Esophagus mucosa (tissue), 1 donor: ENCODE data around the gene PPP3R1. TPM values are rescaled to one million over a fixed set of nuclear protein-coding genes. Genes with fewer than 3 reads are reported as not detected.
A peak's percentile ranks its signal among the peaks of the same experiment; 100 is the strongest.
"Not testable (repeated sequence)": the region's sequence is repeated elsewhere in the genome, so short reads cannot be mapped to it uniquely, and the experiment has no call there.

Source experiments
- ATAC-seq: fragments of 200-7000 bp; cut with Tn5 transposase; one replicate; pipeline ENCODE4 v1.9.1; 2020
- total RNA-seq: library from RNA; stranded (reverse); gene quantifications from one replicate; pipeline ENCODE4 v1.2.4, GENCODE V29; 2023
- donor health status: DM: yes; HTN: yes; CAD: no.

The PPP3R1 gene
- total RNA-seq, 1 donor from 2014 or later: 40.8 TPM

- peak; percentile 38 for ATAC-seq
These were observed 66.7 kb downstream of the PPP3R1 start for GRCh38 chr2:68185541-68186164.

GRCh38 chr2:68182902-68183301 lies 69.4 kb downstream of the PPP3R1 start:
- no peak for ATAC-seq

GRCh38 chr2:68178954-68179627 lies 73.2 kb downstream of the PPP3R1 start:
- ATAC-seq: no peak

GRCh38 chr2:68178432-68178831 lies 73.9 kb downstream of the PPP3R1 start:
- no peak for ATAC-seq

DNA sequence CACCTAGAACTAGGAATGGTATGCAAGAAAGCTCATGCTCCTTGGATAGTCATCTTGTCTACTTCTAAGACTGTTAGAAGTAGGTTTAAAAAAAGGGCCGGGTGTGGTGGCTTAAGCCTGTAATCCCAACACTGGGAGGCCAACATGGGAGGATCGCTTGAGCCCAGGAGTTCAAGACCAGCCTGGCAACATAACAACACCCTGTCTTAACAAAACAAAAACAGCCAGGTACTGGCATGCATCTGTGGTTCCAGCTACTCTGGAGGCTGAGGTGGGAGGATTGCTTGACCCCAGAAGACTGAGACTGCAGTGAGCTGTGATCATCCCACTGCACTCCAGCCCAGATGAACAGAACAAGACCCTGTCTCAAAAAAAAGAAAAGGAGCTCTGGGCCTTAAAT lies 74.8 kb downstream of the PPP3R1 start:
- no peak for ATAC-seq

- no peak for ATAC-seq
These were observed 75.7 kb downstream of the PPP3R1 start for GRCh38 chr2:68176657-68177056.

DNA sequence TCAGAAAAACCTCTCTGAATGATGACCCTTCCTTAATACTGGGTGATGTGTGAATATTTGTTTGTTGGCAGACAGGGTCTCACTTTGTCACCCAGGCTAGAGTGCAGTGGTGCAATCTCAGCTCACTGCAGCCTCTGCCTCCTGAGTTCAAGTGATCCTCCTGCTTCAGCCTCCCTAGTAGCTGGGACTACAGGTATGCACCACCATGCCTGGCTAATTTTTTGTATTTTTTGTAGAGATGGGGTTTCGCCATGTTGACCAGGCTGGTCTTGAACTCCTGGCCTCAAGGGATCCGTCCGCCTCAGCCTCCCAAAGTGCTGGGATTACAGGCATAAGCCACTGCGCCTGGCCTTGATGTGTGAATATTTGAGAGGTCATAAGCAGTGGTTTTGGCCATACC lies 77.1 kb downstream of the PPP3R1 start:
- ATAC-seq: not testable (repeated sequence)

- ATAC-seq: peak; percentile 79
These were observed 79.2 kb downstream of the PPP3R1 start for GRCh38 chr2:68172990-68173700.

GRCh38 chr2:68172521-68172920 lies 79.8 kb downstream of the PPP3R1 start:
- ATAC-seq: no peak

GRCh38 chr2:68171684-68172083 lies 80.6 kb downstream of the PPP3R1 start:
- ATAC-seq: no peak

DNA sequence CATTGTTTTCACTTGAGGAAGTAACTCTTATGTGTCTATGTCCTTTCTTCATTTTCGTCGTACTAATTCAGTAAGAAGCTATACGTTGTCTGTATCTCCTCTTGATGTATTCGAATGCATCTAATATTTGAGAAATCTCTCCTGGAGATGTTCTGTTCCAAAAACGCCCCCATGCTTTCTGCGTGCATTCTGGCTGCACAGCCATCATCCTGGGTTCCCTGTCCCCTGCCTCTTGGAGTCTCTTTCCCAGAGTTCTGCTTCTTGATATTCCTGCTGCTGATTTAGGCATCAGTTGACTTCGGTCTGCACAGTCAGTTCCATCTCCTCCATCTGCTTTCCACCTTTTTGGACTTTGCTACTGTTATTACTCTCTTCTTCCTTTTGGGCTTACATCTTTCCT lies 81.2 kb downstream of the PPP3R1 start:
- no peak for ATAC-seq

DNA sequence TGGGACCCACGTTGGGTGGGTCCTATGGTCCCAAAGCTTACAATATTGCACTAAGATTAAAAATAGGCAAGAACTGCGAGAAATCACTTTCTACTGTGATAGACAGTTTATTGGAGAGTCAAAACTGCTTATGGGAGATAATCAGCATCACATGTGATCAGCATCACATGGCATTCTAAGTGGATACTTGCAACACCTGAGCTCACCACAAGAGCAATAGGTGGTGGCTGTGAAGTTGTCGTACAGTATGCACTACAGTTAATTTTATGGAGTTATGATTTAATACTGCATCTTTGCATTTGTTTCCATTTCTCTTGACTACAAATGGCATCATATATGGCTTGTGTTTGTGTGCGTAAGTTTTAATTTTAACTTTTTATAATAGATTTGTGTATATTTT lies 83.0 kb downstream of the PPP3R1 start:
- ATAC-seq: no peak

DNA sequence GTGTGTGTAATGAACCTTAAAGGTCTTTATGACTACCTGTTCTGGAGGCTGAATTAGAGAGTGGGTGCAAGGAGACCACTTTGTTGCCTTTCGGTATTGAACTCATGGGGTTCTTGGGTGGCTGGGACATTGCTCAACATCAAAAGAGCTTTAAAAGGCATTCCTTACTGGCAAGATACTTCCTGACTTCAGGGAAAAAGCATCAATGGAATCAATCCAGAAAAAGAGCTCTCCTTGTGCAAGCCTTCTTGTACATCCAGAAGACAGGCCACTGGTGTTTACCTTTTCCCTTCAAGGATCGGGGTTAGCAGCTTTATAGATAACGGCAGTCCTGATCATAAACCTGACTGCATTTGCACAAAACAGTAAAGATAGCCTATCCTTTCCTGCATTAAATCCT lies 85.1 kb downstream of the PPP3R1 start:
- no peak for ATAC-seq

DNA sequence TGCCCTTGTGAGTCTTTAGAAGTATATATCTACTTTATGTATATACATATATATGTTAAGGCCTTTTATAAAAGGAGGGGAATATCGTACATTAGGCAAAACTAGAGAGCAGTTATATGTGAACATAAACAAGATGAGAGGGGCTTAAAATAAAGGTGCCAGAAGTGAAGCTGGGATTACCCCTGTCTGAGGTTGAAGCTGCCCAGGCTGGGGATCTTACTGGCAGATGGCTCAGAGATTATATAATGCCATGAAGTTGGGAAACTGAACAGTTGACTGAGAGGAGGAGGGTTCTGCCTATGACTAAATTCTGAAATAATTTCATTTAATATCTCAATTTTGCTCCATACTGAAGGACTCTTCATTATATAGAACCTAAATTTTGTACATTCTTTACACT lies 88.7 kb downstream of the PPP3R1 start:
- no peak for ATAC-seq

- ATAC-seq: no peak
These were observed 94.2 kb downstream of the PPP3R1 start for GRCh38 chr2:68158134-68158447.

DNA sequence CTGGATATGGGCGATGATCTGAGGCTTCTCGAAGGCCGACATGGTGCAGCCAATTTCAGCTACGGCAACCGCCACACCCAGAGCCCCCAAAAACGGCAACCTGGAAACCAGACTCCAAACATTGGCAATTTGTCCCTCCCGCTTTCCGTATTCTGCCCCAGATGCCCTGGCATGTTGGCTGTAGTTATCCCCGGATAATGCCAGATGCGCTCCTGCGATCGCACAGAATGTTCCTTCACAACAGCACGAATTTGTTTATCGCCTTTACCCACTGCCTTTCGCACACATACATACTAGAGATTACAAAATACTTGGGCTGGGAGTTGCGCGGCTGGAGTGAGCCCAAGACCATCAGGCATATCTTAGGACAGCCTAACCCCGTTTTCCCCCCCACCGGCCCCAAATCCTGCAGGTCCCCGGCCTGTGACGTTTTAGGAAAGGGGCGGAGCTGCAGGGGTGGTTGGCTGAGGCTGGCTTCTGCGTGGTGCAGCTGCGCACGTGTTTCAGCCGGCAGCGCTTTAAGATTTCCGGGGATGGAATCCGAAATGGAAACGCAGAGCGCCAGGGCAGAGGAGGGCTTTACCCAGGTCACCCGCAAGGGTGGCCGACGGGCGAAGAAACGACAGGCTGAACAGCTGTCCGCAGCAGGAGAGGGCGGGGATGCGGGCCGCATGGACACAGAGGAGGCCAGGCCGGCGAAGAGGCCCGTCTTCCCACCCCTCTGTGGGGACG lies 94.8 kb downstream of the PPP3R1 start, which contains the start of gene PNO1:
TSS of gene PNO1 (plus strand) at position 487 of the 732 bp plus-strand sequence. CDS start at position 534, 47 bp downstream.
- peak; percentile 99 for ATAC-seq

- peak; percentile 45 for ATAC-seq
These were observed 95.3 kb downstream of the PPP3R1 start for GRCh38 chr2:68157002-68157401.

DNA sequence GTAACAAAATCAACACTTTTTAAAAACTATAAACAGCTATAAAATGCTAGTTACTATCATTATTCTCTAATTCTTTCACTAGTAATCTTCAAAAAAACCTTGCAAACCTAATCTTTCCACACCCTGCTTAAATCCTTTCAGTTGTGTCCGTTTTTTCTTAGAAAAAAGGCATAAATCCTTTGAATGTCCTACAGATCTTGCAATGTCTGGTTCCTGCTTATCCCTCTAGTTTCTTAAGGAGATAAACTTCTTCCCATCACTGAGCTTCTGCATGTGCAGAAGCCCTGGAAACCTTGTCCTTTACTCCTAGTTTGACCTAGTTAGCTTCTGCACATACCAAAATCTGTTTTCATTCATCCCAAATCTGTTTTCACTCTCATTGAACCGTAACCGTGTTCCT lies 95.9 kb downstream of the PPP3R1 start:
- no peak for ATAC-seq

GRCh38 chr2:68155618-68156017 lies 96.7 kb downstream of the PPP3R1 start:
- no peak for ATAC-seq

DNA sequence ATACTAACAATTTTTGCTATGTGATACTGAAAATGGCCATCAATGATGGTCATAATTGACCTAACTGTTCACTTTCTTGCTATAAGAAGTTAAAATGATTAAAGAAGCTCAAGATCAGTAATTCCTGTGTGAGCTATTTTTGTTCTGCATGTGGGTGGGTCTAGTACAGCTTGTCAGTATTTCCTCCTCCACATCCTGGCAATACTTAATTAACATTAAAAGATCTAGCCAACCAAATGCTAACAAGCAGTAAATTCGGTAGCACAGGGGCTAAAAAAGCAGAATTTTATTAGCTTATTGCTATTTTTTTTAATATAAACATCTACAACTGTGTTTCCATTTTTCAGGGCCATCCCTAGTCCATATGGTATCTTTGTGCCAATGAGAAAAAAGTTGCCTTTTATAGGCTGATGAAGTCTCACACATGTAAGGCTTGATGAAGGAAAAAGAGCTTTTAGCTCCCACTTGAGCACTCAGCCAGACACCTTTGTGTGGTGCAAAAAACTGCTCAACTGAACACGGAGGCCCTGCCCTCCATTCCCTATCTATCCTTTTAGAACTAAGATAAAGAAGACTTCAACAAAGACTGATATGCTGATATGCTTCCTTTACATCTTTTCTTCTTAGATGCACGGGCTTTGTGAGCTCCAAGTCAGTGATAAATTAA lies 99.5 kb downstream of the PPP3R1 start:
- ATAC-seq: no peak

DNA sequence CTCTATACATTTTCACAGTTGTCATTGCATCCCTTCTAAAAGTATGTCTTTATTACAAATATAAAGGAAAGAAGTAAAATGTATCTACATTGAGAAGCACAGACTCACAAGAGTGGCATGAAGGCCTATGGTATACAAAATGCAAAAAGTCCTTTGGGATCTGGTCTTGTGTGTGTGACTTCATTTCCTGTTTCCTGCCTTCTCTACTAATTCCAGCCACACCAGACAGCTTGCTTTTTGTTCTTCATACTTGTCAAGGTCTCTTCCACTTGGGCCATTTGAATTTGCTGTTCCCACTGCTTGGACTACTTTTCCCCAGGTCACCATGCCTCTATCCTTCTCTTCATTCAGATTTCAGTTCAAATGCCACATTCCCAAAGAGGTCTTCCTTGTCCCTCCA lies 101.3 kb downstream of the PPP3R1 start:
- ATAC-seq: no peak

- ATAC-seq: no peak
These were observed 110.5 kb downstream of the PPP3R1 start for GRCh38 chr2:68141875-68142274.
